A549 treated with AZD9567 at 1 μM for 4 hours (cell line): ENCODE results near the gene OR5C1. TPM values are rescaled to one million over a fixed set of nuclear protein-coding genes. Genes with fewer than 3 reads are reported as not detected.

Experiments used
- total RNA-seq: library from RNA; stranded (reverse); fragments of 200-300 nt; extraction: Qiagen RNA extraction; gene quantifications from 5 replicates; pipeline ENCODE4 v1.2.3, GENCODE V29; 2022; ENCODE audit not compliant: insufficient read depth

OR5C1 gene
- not detected in 5 replicates for total RNA-seq

DNA sequence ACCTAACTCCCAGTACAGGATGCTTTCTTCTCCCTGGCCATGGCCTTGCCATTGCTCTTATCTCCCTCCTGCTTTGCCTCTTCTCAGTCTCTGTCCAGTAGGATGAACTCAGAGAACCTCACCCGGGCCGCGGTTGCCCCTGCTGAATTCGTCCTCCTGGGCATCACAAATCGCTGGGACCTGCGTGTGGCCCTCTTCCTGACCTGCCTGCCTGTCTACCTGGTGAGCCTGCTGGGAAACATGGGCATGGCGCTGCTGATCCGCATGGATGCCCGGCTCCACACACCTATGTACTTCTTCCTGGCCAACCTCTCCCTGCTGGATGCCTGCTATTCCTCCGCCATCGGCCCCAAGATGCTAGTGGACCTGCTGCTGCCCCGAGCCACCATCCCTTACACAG lies at the start of gene OR5C1:
Gene OR5C1, plus strand, starts transcription at position 103 of the 400 bp plus-strand sequence. Its CDS starts 0 bp downstream, at position 103.

DNA sequence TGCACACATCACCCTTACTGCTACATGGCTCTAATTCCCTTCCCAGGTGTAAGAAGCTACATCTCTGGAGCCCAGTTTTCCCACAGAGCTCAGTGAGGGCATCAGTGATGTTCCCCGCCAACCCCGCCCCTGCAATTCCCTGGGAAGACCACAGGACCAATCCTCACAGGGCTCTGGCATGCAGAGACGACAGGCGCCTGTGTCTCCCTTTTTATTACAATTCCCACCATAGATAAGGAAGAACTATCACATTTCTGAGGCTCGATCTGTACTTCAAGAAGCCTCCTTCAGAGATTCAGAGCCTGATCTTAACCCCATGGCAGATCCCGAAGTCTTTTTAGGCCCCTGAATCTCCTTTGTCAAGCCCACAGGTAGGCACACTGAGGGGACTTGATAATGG lies 46.7 kb upstream of the OR5C1 start, which contains the start of gene OR1L6:
Gene OR1L6, plus strand, starts transcription at position 301 of the 400 bp plus-strand sequence. CDS start 7,545 bp downstream, outside the sequence.

DNA sequence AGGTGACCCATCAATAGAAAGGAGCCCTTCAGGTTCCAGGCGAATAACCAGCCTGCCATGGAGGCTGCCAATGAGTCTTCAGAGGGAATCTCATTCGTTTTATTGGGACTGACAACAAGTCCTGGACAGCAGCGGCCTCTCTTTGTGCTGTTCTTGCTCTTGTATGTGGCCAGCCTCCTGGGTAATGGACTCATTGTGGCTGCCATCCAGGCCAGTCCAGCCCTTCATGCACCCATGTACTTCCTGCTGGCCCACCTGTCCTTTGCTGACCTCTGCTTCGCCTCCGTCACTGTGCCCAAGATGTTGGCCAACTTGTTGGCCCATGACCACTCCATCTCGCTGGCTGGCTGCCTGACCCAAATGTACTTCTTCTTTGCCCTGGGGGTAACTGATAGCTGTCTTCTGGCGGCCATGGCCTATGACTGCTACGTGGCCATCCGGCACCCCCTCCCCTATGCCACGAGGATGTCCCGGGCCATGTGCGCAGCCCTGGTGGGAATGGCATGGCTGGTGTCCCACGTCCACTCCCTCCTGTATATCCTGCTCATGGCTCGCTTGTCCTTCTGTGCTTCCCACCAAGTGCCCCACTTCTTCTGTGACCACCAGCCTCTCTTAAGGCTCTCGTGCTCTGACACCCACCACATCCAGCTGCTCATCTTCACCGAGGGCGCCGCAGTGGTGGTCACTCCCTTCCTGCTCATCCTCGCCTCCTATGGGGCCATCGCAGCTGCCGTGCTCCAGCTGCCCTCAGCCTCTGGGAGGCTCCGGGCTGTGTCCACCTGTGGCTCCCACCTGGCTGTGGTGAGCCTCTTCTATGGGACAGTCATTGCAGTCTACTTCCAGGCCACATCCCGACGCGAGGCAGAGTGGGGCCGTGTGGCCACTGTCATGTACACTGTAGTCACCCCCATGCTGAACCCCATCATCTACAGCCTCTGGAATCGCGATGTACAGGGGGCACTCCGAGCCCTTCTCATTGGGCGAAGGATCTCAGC lies 11.6 kb downstream of the OR5C1 start, which contains the start of gene OR1K1:
Gene OR1K1, plus strand, starts transcription at position 58 of the 995 bp plus-strand sequence. Its CDS starts 0 bp downstream, at position 58.

Other genes with a start within 250 kb of the OR5C1 start
- gene OR1N2, start 235.8 kb upstream of the OR5C1 start, total RNA-seq: not detected in 5 replicates
- not detected in 5 replicates for gene OR1L8, start 205.5 kb upstream of the OR5C1 start, total RNA-seq
- 0.11 TPM in 1 of 5 replicates, not detected in the others for gene OR1Q1, start 174.2 kb upstream of the OR5C1 start, total RNA-seq
- gene OR1B1, start 131.3 kb upstream of the OR5C1 start, total RNA-seq: not detected in 5 replicates
- not detected in 5 replicates for gene OR1L1, start 127.2 kb upstream of the OR5C1 start, total RNA-seq
- not detected in 5 replicates for gene OR1L3, start 113.8 kb upstream of the OR5C1 start, total RNA-seq
- gene OR1L4, start 64.9 kb upstream of the OR5C1 start, total RNA-seq: not detected in 5 replicates
- not detected in 5 replicates for gene OR1L6, start 46.6 kb upstream of the OR5C1 start, total RNA-seq
- gene OR1K1, start 11.2 kb downstream of the OR5C1 start, total RNA-seq: not detected in 5 replicates
- gene PDCL, start 39.7 kb downstream of the OR5C1 start, total RNA-seq: 15.2 to 16.8 TPM (median 16.7 TPM) in 5 replicates
- gene RC3H2, start 116.4 kb downstream of the OR5C1 start, total RNA-seq: 17.0 to 27.1 TPM (median 21.9 TPM) in 5 replicates
- 4.4 to 6.5 TPM (median 5.8 TPM) in 5 replicates for gene ZBTB6, start 124.4 kb downstream of the OR5C1 start, total RNA-seq
- 1.2 to 2.1 TPM (median 1.8 TPM) in 5 replicates for gene ZBTB26, start 142.6 kb downstream of the OR5C1 start, total RNA-seq
- gene RABGAP1, start 152.1 kb downstream of the OR5C1 start, total RNA-seq: 13.9 to 18.0 TPM (median 16.3 TPM) in 5 replicates
- not detected in 5 replicates for gene GPR21, start 244.7 kb downstream of the OR5C1 start, total RNA-seq